Keratinocyte (primary cell): ENCODE results near the gene NCAM2. TPM values are rescaled to one million over a fixed set of nuclear protein-coding genes. Genes with fewer than 3 reads are reported as not detected.

Source experiments
- DNase-seq: peaks from one replicate; pipeline ENCODE4 v3.0.0-alpha.2; 2011; ENCODE audit warnings: low read depth, missing footprints, low spot score
- FAIRE-seq: peaks from 2 replicates; lab custom pipeline; 2011; peaks lifted over from hg19 to GRCh38; lab: Jason Lieb, UNC
- H2AFZ ChIP-seq: 2 replicates; pipeline ENCODE4 v1.6.0; 2012; ENCODE audit warnings: low read length, control low read depth, inconsistent platforms; ENCODE audit not compliant: control insufficient read depth
- H3K27ac ChIP-seq: 2 replicates; pipeline ENCODE4 v1.5.1; 2011; ENCODE audit warnings: low read length; ENCODE audit not compliant: control insufficient read depth, insufficient read depth
- H3K27me3 ChIP-seq: 3 replicates; pipeline ENCODE4 v1.6.0; 2011; ENCODE audit warnings: low read length; ENCODE audit not compliant: control insufficient read depth, insufficient read depth; ENCODE audit errors: extremely low read depth
- H3K36me3 ChIP-seq, 2 experiments: 2 replicates in 1 of 2; 3 replicates in 1 of 2; pipeline ENCODE4 v1.5.1; 2011; ENCODE audit warnings: low read length in 2 of 2, mild to moderate bottlenecking in 1 of 2; ENCODE audit not compliant: control insufficient read depth in 2 of 2, insufficient read depth in 2 of 2; ENCODE audit errors: extremely low read depth in 1 of 2
- H3K4me1 ChIP-seq: 3 replicates; pipeline ENCODE4 v1.5.1; 2011; ENCODE audit warnings: low read length; ENCODE audit not compliant: control insufficient read depth, insufficient read depth; ENCODE audit errors: extremely low read depth
- H3K4me2 ChIP-seq: 3 replicates; pipeline ENCODE4 v1.6.0; 2011; ENCODE audit warnings: low read depth, low read length; ENCODE audit not compliant: control insufficient read depth, insufficient read depth; ENCODE audit errors: extremely low read depth
- H3K4me3 ChIP-seq, 3 experiments: fragments of 200-600 bp in 1 of 3; sonication (generic) in 1 of 3; 2 replicates in 2 of 3; 3 replicates in 1 of 3; pipeline ENCODE4 v1.5.1; 2011 to 2016; ENCODE audit warnings: low read length in 3 of 3, mild to moderate bottlenecking in 3 of 3, control low read depth in 2 of 3, inconsistent platforms in 1 of 3, low read depth in 1 of 3, mixed read lengths in 1 of 3, mixed run types in 1 of 3, moderate library complexity in 1 of 3; ENCODE audit not compliant: control insufficient read depth in 2 of 3, insufficient read depth in 2 of 3; ENCODE audit errors: extremely low read depth in 1 of 3
- H3K79me2 ChIP-seq: 2 replicates; pipeline ENCODE4 v1.6.0; 2012; ENCODE audit warnings: low read length; ENCODE audit not compliant: control insufficient read depth, insufficient read depth
- H3K9ac ChIP-seq: 3 replicates; pipeline ENCODE4 v1.6.0; 2011; ENCODE audit warnings: low read length; ENCODE audit not compliant: control insufficient read depth, insufficient read depth; ENCODE audit errors: extremely low read depth
- H3K9me1 ChIP-seq: 3 replicates; pipeline ENCODE4 v1.6.0; 2011; ENCODE audit warnings: low read length; ENCODE audit not compliant: control insufficient read depth, insufficient read depth; ENCODE audit errors: extremely low read depth
- H3K9me3 ChIP-seq: 2 replicates; pipeline ENCODE4 v1.5.1; 2012; ENCODE audit warnings: low read depth, low read length; ENCODE audit not compliant: control insufficient read depth
- H4K20me1 ChIP-seq: 3 replicates; pipeline ENCODE4 v1.6.0; 2011; ENCODE audit warnings: low read length; ENCODE audit not compliant: control insufficient read depth, insufficient read depth; ENCODE audit errors: extremely low read depth
- EZH2 ChIP-seq: IDR thresholded peaks from one replicate; pipeline ENCODE4 v1.6.1; 2012; ENCODE audit warnings: inconsistent platforms, mild to moderate bottlenecking, low read length, moderate library complexity
- dilution Hi-C: fragments of 300-500 bp; cut with MboI; formaldehyde crosslinking; loops from one replicate; pipeline ENCODE4 v1.7.0; 2020; ENCODE audit warnings: low sequenced_read_pairs; ENCODE audit not compliant: extremely low pct_ligation_motif_present
- polyA plus RNA-seq, 5 experiments: library from polyadenylated mRNA; depleted of rRNA in 3 of 5; stranded (reverse) in 3 of 5; stranded (forward) in 1 of 5; unstranded in 1 of 5; fragments of >200 nt; gene quantifications; 1 replicate in 1 of 5; 2 replicates in 3 of 5; 3 replicates in 1 of 5; pipeline versions ENCODE4 v1.2.1 to v1.2.3, GENCODE V29; 2011 to 2012; ENCODE audit warnings: missing spikeins in 2 of 5, low read depth in 1 of 5, low replicate concordance in 1 of 5
- TF ChIP-seq, protein P1 (sequence below), 3 experiments: IDR thresholded peaks in 1 of 3; conservative IDR thresholded peaks in 1 of 3; optimal IDR thresholded peaks in 1 of 3; 2 replicates in 2 of 3; 3 replicates in 1 of 3; pipeline versions ENCODE3 to v1.5.1; 2011; ENCODE audit warnings: low read length in 3 of 3, mild to moderate bottlenecking in 3 of 3, moderate library complexity in 2 of 3, control low read depth in 1 of 3, inconsistent platforms in 1 of 3; ENCODE audit not compliant: insufficient read depth in 2 of 3; ENCODE audit errors: extremely low read depth in 1 of 3

NCAM2 gene
- polyA plus RNA-seq, 1 donor (not counting 4 experiments of a cell fraction or from before 2014, with no cell fraction given), result 0.16 TPM

DNA sequence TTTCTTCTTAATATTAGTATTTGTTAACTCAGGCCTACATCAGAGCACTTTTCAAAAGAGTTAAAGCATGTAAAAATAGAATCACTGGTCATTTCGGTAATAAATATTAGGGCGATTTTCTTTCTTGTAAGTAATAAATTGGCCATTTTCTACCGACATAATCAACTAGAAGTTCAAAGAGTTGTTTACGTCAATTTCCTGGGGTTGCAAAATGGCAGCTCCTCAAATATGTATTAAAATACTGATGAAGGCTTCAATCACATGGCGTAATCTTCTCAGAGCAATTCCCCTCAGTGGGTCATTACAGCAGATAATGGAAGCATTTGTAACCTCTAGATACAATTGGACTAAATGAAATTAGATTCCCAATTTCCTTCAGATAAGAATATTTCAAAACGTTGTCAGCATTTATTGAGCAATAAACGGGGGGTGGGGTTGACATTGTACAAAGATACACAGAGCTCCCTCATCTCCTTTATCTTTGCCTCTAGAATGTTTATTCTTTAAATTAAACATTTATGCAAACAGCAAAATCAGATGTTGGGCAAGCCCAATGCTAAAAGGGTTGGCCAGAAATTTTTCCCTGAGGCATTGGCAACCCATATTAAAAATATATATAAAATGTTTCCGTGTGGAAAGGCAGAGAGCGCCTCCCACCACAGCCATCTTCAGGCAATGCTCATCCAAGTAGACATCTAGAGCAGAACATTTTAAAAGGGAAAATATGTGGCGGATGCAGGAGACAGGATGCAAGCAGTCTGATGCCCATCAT lies 240.6 kb downstream of the NCAM2 start:
- no peak for FAIRE-seq
- Histone ChIP-seq H3K27me3 (no peaks in the 10 kb centered on the region), H4K20me1 (no peaks in the 10 kb centered on the region), H3K27ac (no peak overlapping the region), H3K36me3 (no peaks in the 10 kb centered on the region), H3K4me3 (no peak overlapping the region), H3K9me3 (no peaks in the 10 kb centered on the region), H3K79me2 (no peaks in the 10 kb centered on the region), H3K4me2 (no peak overlapping the region), H3K9ac (no peak overlapping the region), H3K9me1 (no peaks in the 10 kb centered on the region), H3K4me1 (no peaks in the 10 kb centered on the region), H2AFZ (no peak overlapping the region)
- TF ChIP-seq, protein P1, sequence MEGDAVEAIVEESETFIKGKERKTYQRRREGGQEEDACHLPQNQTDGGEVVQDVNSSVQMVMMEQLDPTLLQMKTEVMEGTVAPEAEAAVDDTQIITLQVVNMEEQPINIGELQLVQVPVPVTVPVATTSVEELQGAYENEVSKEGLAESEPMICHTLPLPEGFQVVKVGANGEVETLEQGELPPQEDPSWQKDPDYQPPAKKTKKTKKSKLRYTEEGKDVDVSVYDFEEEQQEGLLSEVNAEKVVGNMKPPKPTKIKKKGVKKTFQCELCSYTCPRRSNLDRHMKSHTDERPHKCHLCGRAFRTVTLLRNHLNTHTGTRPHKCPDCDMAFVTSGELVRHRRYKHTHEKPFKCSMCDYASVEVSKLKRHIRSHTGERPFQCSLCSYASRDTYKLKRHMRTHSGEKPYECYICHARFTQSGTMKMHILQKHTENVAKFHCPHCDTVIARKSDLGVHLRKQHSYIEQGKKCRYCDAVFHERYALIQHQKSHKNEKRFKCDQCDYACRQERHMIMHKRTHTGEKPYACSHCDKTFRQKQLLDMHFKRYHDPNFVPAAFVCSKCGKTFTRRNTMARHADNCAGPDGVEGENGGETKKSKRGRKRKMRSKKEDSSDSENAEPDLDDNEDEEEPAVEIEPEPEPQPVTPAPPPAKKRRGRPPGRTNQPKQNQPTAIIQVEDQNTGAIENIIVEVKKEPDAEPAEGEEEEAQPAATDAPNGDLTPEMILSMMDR (optimal IDR thresholded peaks at IDR 0.05 in 1 of 3, IDR thresholded peaks at IDR 0.05 in 1 of 3, conservative IDR thresholded peaks at IDR 0.05 in 1 of 3; ENCODE audit: extremely low read depth in 1 of 3, insufficient read depth in 2 of 3, low read length in 3 of 3), result no peak
- no peak for TF ChIP-seq EZH2
- no peak for DNase-seq
- dilution Hi-C loops, result no loop called here

DNA sequence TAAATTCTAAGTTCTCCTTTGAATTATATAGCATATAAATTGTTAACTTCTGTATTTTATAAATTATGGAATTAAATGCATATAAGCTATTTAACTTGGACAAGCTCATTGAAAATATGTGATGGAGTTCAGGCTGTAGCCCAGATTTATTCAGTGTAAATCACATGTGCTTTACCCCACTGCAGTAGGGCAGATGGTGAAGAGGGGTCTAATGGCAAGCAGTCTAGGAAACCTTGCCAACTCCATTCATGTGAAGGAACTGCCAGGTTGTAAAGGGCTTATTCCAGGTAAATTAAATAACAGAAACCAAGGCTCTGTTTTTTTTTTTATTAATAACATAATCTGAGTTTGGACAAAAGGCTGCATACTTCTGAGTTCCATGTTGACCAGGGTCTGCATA lies 243.2 kb downstream of the NCAM2 start:
- Histone ChIP-seq H3K79me2 (no peaks in the 10 kb centered on the region), H3K27ac (no peak overlapping the region), H3K4me2 (no peak overlapping the region), H2AFZ (no peak overlapping the region), H3K9me3 (no peaks in the 10 kb centered on the region), H3K36me3 (no peaks in the 10 kb centered on the region), H3K9me1 (no peaks in the 10 kb centered on the region), H3K4me1 (no peaks in the 10 kb centered on the region), H3K4me3 (no peak overlapping the region), H3K27me3 (no peaks in the 10 kb centered on the region), H3K9ac (no peak overlapping the region), H4K20me1 (no peaks in the 10 kb centered on the region)
- FAIRE-seq (no peak), DNase-seq (no peak)
- dilution Hi-C loops, result no loop called here
- no peak for TF ChIP-seq EZH2
- TF ChIP-seq, protein P1 (optimal IDR thresholded peaks at IDR 0.05 in 1 of 3, IDR thresholded peaks at IDR 0.05 in 1 of 3, conservative IDR thresholded peaks at IDR 0.05 in 1 of 3; ENCODE audit: extremely low read depth in 1 of 3, insufficient read depth in 2 of 3, low read length in 3 of 3), result no peak
